8988T (cell line): ENCODE results near the gene THAP11.
"Not testable (repeated sequence)": the region's sequence is repeated elsewhere in the genome, so short reads cannot be mapped to it uniquely, and the experiment has no call there.

Experiments
- DNase-seq: peaks from one replicate; pipeline ENCODE4 v3.0.0; 2011

The THAP11 gene

GRCh38 chr16:67837811-67838210 lies 4.3 kb upstream of the THAP11 start:
- no peak for DNase-seq

DNA sequence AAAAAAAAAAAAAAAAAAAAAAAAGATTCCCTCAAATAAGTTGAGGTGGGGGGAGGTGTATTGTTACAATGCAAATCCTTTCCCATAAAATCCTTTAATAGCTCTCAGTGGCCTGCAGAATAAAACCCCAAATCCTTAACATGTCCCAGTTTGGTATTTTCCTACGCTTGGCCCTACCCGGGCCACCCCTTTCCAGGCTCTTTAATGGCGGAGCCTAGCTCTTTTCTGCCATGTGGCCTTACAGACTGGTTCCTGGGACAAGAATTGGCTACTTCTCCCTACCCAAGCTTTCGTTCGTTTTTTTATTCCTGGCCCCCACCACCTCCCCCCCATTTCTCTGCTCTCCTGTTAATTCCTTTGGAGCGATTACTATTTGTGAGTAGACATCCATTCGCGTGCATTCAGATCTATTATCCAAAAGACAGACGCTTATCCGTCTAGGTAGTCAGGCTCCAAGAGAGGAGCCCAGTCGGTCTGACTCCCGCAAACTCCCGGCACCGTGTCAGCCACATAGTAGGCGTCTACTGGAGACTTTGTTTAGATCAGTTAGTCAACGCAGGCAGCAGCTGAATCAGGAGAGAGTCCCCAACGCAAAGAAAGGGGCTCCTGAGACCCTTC lies 813 bp upstream of the THAP11 start:
- DNase-seq: no peak

GRCh38 chr16:67842509-67843342 lies 606 bp downstream of the THAP11 start:
- peak; percentile 77 for DNase-seq

- DNase-seq: no peak
Observed at GRCh38 chr16:67843343-67843765, 1.2 kb downstream of the THAP11 start.

DNA sequence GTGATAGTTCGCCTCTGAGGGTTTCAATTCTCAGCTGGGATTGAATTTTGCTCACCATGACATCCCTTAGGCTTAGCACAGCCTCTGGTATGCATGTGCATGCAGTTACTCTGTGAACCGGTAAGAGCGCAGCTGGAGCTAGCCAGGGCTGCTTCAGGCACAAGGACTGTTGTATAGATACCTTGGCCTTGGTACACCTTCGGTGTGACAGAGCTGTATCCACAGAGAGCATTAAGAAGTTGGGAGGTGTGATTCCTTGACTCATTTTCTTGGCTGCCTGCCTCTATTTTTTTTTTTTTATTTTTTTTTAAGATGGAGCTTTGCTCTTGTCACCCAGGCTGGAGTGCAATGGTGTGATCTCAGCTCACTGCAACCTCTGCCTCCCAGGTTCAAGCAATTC lies 2.4 kb downstream of the THAP11 start:
- no peak for DNase-seq

DNA sequence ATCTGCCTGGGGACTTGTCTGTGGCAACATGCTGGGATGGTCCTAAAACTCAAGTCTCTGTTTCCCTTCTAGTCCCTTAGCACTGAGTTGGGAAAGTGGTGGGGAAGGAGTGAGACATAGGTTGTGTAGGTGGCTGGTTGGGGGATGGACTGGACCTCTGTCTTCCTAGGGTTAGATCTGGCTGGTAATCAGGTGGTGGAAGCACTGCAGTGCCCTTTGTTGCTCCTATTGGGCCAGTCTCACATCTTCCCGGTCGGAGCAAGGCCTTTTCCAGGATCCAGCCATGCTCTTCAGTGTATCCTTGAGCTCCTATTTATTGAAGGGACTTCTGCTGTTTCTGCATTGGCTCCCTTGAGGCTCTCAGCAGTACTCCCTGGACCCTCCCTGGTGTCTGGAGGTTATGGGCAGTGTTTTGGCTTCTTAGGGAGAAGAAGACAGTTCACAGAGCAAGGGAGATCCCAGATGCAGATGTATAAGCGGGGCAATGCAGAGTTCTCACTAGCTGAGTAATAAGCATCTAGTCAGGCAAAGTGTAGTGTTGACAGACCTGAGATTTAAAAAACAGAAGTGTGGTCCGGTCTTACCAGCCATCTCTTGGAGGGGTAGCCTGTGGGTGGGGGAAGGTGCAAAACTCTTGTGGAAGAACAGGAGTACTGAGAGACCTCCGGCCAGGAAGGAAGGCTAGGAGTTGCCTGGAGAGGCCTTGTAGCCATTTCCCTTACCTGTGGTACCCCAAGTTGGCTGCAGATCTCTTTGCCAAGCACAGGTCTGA lies 3.4 kb downstream of the THAP11 start:
- DNase-seq: no peak

- no peak for DNase-seq
Observed at GRCh38 chr16:67846063-67846319, 3.9 kb downstream of the THAP11 start.

DNA sequence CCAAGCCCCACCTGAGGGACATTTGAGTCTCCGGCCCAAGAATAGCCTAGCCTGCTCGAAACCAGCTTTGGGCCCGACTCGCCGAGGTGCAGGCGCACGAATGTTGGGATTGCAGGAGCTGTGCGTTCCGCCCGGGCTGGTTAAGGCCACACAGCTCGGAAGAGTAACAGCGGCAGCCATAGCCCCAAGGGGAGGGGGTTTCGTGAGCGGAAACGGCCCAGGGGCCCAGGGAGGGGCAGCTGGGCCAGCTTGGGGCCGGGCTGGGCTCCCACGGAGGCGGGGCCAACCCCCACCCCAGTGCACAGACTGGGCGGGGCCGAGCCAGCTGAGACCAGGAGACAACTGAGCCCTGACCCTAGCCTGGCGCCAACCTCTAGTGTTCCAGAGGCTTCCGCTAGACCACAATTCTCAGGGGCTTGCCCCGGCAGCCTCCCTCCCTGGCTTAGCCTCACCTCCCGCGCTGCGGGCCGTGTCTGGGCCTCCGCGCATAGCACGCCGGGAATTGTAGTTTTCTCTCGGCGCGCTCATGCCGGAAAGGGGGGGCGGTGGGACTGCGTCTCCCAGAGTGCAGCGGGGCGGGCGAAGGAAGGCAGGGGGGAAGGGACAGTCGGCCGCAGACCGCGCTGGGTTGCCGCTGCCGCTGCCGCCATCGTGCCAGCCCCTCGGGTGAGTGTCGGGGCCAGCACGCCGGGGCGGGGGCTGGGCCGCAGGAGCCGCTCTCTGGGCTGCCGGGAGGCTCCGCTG lies 4.4 kb downstream of the THAP11 start, which contains the start of gene NUTF2:
Gene NUTF2 (plus strand): TSS at position 614 of the 744 bp plus-strand sequence. CDS start 18,198 bp downstream, outside the sequence.
- peak; percentile 99 for DNase-seq

DNA sequence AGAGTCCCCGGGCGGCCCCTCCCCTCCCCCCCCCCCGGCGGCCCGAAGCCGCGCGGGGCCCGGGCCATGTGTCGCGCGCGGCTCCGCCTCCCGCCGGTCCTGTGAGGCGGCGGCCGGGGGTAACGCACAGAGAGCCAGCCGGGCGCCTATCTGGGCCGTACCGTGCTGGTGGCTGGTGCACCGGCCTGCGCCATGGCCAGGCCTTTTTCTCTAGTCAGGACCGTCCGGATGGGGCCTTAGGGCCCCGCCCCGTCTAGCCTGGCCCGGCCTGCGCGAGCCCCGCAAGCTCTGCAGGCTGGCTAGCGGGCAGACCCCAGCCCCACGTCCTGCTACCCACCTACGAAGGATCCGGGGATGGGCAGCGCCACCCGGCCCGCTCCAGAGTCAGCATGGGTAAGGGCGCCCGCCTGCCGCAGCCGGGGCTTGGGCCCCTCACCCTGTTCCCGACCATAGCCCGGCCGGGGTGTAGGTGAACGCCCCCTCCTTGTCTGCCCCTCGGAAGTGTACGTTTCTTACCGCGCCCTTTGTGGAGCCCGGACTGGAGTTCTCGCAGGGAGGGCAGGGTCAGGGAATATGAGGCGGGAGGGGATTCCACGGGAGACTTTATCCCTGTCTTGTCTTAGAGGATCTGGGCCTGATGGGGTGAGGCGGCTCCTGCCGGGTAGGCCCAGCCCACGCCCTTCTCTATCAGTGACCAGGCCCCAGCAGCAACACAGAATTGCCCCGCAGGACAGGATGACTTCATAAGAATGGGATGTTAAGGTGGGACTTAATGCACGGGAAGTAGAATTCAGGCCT lies 5.1 kb downstream of the THAP11 start, which contains the start of gene CENPT:
Gene CENPT (minus strand): TSS at position 630 of the 798 bp plus-strand sequence. CDS start 13,834 bp downstream, outside the sequence.
- DNase-seq: peak; percentile 76

GRCh38 chr16:67848118-67848517 lies 6.0 kb downstream of the THAP11 start:
- DNase-seq: no peak

GRCh38 chr16:67853670-67854069 lies 11.6 kb downstream of the THAP11 start:
- DNase-seq: no peak

GRCh38 chr16:67855789-67856188 lies 13.7 kb downstream of the THAP11 start:
- no peak for DNase-seq

- no peak for DNase-seq
Observed at GRCh38 chr16:67856927-67857546, 14.9 kb downstream of the THAP11 start.

- DNase-seq: no peak
Observed at GRCh38 chr16:67857547-67858233, 15.6 kb downstream of the THAP11 start.

- DNase-seq: no peak
Observed at GRCh38 chr16:67858500-67858899, 16.4 kb downstream of the THAP11 start.

DNA sequence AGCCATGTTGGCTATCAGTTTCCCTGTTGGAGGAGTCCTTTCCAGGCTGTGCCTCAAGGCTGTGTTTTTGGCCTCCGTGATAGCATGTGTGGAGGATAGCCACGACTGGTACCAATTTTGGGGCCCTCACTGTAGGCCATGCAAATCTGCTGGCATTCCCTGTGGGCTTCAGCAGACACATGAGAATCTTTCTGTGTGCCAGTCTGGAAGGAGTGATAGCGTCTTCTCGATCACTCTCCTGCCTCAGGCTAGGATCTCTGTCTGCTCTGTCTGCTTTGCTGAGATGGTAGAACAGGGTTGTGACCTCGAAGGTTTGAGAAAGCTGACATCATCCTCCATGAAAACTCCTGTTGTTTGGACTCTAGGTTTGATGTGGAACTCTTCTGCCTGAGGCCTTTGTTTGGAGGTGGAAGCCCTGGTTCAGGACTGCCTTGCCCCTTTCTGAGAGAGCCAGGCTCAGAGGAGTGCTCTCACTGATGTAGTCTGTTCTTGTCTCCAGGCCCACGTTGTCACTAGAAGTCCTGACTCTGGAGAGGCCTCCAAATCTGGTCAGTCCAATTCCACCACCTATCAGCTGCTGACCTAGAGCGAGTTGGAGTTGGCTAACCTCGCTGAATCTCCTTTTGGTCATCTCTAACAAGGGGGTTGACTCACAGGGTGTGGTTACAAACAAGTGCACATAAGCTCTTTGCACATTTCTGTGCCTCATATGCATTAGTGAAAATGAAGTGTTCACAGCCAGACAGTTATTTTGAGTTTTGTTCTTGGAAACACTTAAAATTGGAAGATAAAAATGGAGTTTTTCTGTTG lies 18.7 kb downstream of the THAP11 start:
- DNase-seq: no peak

GRCh38 chr16:67861877-67862276 lies 19.8 kb downstream of the THAP11 start:
- no peak for DNase-seq

DNA sequence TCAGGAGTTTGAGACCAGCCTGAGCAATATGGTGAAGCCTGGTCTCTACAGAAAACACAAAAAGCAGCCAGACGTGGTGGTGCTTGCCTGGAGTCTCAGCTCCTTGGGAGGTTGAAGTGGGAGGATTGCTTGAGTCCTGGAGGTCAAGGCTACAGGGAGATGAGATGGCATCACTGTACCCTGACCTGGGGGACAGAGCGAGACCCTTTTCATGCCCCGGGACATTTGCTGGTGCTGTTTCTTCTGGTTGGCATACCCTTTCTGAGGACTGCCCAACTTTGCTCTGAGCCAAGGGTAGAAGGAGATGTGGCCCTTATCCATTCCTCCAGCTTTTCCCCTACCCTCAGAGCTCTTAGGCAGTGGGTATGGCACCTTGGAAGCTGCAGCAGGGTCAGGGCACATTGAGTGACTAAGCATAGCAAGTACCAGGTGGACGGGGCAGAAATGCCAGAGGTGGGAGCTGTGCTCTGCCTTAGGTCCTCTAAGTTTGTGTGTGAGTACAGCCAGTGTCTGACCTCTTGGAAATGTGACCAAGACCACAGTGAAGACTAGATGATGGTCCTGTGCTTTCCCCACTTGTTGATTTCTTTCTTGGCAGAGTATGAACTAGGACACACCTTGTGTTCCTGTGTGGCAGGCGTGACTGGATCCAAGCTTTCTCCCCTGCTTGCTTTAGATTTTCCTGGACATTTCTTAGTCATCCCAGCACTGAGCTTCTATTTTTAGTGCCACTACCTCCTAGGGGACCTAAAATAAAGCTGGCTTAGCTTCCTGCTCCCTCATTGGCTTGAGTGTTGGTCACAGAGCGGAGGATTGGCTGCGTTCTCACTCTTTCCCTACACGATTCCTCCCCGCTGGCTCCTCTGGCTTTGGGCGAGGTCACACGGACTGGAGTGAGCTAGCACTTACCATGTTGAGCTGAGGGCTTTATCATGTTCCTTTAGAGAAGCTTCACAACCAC lies 20.8 kb downstream of the THAP11 start:
- no peak for DNase-seq

GRCh38 chr16:67864044-67864443 lies 21.9 kb downstream of the THAP11 start:
- not testable (repeated sequence) for DNase-seq
